GM20000 (cell line): ENCODE results near the gene HIVEP1.

Experiments
- DNase-seq: peaks from one replicate; pipeline ENCODE4 v3.0.0; 2012; ENCODE audit warnings: low spot score
- TF ChIP-seq, protein P1 (sequence below): IDR thresholded peaks from 2 replicates; pipeline ENCODE4 v1.5.1; 2012; ENCODE audit warnings: mild to moderate bottlenecking, control low read depth; ENCODE audit errors: extremely low read depth, missing control alignments

Gene HIVEP1

DNA sequence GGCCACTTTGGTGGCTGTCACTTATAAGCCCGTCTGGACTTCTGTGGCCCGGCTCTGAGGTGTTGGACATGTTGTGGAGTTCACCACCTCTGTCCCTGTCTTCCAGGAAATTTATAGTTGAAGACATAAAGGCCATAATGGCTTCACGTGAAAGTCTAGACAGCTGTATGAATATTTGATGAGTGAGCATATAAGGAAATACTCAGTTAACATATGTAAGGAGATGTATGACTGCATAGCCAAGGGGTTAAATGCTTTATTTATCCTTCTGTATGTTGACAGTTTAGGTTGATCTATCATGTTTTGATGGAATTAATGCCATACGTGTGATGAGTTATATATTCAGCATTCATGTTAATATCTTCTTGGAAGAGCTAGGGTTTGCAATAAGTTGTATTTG lies 16.1 kb downstream of the HIVEP1 start:
- no peak for DNase-seq
- TF ChIP-seq, protein P1, sequence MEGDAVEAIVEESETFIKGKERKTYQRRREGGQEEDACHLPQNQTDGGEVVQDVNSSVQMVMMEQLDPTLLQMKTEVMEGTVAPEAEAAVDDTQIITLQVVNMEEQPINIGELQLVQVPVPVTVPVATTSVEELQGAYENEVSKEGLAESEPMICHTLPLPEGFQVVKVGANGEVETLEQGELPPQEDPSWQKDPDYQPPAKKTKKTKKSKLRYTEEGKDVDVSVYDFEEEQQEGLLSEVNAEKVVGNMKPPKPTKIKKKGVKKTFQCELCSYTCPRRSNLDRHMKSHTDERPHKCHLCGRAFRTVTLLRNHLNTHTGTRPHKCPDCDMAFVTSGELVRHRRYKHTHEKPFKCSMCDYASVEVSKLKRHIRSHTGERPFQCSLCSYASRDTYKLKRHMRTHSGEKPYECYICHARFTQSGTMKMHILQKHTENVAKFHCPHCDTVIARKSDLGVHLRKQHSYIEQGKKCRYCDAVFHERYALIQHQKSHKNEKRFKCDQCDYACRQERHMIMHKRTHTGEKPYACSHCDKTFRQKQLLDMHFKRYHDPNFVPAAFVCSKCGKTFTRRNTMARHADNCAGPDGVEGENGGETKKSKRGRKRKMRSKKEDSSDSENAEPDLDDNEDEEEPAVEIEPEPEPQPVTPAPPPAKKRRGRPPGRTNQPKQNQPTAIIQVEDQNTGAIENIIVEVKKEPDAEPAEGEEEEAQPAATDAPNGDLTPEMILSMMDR = no peak

DNA sequence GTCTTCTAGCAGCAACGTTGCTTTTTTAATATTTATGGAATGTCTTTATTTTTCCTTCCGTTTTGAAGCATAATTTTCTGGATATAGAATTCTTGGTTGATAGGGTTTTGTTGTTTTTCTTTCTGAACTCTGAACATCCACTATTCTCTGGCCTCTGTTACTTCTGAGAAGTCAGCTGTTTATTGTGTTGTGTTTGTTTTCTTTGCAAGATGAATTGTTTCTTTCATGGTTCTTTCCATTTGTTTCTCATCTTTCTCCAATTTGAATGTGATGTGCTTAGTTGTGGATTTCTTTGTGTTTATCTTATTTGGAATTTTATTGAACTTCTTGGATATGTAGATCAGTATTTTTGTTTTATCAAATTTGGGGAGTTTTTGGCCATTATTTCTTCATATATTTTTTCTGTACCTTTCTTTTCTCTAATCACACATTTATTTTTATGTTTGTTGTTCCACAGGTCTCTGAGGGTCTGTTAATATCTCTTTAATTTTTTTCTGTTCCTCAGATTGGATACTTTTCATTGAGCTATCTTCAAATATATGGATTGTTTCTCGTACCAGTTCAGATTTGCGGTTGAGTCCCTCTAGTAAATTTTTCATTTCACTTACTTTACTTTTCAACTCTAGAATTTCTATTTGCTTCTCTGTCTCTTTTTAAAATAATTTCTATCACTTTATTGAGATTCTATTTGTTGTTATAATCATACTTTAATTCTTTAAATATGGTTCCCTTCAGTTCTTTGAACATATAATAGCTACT lies 18.0 kb downstream of the HIVEP1 start:
- no peak for DNase-seq
- TF ChIP-seq, protein P1 = no peak

DNA sequence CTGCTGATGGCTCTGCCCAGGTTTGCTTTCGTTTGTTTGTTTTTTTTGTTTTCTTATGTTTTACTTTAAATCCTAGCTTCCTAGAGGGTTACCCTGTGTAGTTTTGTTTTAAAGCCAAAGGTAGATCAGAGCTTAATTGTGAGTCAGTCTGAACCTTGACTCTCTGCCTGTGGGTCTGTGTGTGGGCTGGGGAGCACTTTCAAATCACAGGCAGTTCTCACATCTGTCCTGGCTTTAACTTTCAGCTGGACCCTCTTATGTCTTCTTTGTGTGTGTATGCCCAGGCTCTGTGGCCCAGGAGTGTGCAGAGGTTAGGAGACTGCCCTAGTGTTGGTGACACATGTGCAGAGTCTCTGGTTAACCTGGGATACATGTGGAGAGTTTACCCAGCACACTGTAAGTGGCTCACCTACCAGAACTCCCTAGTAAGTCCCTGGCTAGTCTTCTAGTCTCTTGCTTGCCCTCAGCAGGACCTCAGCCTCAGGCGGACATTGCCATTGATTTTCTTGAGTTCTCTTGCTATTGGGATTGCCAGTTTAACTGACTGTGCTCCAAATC lies 19.0 kb downstream of the HIVEP1 start:
- DNase-seq = no peak

DNA sequence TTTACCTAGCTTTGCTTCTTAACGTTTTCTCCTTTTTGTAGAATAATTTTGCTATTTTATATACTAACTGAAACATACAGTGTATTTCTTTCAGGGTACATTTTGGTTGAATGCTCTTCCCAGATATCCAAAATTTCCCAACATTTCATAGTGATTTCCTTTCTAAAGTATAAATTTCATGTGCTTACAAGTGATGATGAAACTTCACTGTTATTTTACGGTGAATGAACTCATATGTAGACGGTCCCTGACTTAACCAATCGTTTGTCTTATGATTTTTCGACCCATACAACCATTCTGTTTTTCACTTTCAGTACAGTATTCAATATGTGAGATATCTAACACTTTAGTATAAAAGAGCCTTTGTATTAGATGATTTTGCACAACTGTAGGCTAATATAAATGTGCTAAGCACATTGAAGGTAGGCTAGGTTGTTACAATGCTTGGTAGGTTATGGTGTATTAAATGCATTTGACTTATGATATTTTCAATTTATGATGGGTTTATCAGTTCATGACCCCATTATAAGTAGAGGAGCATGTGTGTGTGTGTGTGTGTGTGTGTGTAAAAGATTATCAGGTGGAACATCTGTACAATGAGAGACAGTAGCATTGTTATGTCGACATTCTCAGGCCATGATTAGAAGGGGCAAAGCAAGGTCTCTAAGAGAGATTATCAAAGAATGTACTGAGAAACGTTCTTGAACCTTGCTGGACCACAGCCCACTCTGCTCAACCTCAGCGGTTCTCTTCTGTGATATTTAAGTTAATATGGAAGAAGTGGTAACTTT lies 20.9 kb downstream of the HIVEP1 start:
- no peak for DNase-seq
- TF ChIP-seq, protein P1 = no peak

More for the DNA sequence above, 19.0 kb downstream of the HIVEP1 start:
- TF ChIP-seq, protein P1 = no peak

DNA sequence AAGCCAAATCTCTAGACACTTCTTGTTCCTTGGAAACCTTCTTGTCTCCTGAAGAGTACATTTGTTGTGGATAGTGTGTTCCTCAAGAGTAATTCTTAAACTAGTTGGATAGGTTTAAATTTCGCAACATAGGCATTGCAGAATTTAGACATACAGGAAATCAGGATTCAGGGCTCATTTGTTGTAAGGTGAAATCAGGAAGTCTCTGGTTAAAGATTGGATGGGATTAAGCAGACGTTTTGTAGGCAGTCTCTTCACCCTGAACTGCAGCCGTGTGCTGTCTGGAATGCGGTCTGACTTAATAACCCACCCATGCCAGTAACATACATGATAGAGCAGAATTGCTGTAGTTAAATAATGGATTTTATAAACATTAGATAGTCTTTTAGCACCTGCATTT lies 21.7 kb downstream of the HIVEP1 start:
- TF ChIP-seq, protein P1 = no peak
- no peak for DNase-seq

DNA sequence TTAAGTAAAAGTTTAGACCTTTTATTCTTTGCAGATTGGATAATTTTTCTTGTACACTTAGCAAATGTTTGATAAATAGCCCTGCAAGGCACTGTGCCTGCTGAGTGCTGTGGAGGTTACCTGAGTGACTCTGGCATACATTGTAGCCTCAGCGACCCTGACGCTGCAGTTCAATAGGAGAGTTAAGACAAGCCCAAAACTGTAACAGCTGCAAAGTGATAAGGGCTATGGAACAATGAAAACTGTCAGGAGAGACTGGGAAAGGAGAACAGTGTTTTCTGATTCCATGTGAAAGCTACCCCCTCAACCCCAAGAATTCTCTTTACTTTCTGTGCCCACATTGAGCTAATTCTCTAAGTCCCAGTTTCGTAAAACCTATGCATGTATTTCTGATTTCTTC lies 22.2 kb downstream of the HIVEP1 start:
- TF ChIP-seq, protein P1 = no peak
- no peak for DNase-seq

DNA sequence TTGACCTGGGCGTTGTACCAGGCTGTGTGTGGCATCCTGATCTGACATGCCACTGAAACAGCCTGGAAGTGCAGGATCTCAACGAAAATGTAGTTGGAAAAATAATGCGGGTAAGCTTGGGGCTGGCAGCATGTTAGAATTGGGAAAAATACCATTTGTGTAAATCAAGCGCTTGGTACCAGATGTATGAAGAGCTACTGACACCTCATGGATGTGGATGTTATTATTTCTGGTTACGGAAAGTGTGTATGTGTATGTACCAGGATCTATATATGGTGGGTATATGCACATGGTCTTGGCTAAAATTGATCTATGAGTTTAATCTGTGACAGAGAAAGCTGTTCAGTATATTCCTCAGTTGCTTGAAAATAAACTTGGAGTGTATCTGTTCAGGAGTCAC lies 22.7 kb downstream of the HIVEP1 start:
- TF ChIP-seq, protein P1 = no peak
- DNase-seq = no peak
